ENCODE data around the gene MAML2.

Gene MAML2

DNA sequence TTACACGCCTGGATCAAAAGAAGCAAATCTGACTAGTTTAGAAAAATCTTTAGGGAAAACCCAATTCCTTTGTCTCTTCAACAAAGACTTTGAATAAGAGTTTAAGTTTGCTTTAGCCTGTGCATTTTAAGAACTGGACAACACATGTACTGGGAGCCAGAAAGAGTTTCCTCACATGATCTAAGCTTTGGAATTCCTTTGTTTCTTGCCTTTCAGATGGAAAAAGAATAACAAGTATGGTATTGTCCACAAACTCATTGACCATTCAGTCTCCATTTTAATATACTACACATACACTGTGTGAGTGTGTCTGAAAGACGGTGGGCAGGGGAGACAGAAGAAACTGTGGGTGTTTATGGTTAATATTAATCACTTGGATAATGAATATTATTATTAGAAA is 205.6 kb downstream of the MAML2 start:
- no peak for DNase-seq (ENCODE audit: low read depth in 1 of 2, low spot score in 1 of 2)

GRCh38 chr11:96136613-96137298 is 206.2 kb downstream of the MAML2 start:
- no peak for DNase-seq (ENCODE audit: low read depth in 1 of 2, low spot score in 1 of 2)

- no peak for DNase-seq (ENCODE audit: low read depth in 1 of 2, low spot score in 1 of 2)
Measured at GRCh38 chr11:96134602-96135001, 208.4 kb downstream of the MAML2 start.

- DNase-seq (ENCODE audit: low read depth in 1 of 2, low spot score in 1 of 2), result no peak
Measured at GRCh38 chr11:96132437-96132836, 210.6 kb downstream of the MAML2 start.

DNA sequence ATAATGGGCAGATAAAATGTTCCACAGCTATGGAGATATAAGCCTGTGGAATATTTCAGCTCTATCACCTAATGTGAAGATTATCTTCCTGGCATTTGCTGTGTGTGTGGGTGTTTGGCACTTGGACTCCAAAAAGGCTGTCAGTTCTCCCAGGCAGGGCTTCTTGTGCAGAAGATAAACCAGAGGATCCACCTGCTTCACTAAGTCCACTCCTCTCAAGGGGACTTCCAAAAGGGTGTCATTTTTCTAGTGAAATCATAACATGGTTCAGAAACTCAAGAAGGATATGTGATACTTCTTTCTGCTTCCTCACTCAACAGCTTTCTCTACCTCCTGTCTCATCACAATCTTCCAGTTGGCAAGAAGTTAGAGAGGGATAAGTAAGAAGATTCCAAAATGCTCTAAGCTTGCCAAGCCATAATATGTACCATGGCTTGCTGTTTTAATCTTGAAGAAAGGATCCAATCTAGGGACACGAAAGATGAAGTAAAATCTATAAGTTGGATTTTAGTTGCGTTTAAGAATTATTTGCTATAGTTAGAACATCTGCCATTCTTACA is 212.9 kb downstream of the MAML2 start:
- DNase-seq (ENCODE audit: low read depth in 1 of 2, low spot score in 1 of 2), result no peak

- no peak for DNase-seq (ENCODE audit: low read depth in 1 of 2, low spot score in 1 of 2)
Measured at GRCh38 chr11:96127596-96127959, 215.4 kb downstream of the MAML2 start.

GRCh38 chr11:96126917-96127595 is 215.9 kb downstream of the MAML2 start:
- DNase-seq (ENCODE audit: low read depth in 1 of 2, low spot score in 1 of 2), result no peak

DNA sequence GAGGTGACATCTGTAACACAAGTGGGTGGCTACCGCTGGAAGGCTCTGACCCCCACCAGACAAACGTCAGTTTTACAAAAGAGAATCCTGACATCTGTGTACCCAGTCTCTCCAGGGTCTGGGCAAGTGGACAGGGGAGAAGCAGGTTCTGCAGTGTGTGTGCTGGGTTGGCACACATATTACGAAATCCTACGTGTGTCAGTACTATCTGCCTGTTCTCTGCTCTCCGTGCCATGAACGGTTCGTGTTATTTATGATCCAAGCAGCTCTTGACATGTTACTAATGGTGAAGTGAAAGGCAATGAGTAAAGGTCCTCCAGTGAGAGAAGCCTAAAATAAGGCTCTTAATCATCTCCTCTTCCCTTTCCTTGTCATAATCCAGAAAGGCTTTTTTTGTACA is 217.6 kb downstream of the MAML2 start:
- DNase-seq (ENCODE audit: low read depth in 1 of 2, low spot score in 1 of 2), result no peak

DNA sequence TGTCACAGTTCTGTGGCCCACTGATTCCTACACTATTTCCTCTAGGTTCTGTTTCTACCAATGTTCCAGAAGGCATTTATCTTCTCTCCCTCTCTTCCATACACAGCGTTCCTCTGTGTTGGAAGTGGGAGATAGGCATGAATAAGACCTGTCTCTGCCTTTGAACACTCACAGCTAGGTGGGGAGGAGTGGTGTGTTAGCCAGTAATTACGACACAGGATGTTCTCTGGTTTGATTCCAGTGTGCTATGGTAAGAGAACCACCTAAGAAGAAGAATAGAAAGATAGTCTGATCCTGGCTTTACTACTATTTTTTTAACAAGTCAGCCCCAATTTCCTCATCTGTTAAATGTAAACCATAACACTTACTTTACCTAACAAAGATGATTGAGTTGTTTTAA is 218.8 kb downstream of the MAML2 start:
- DNase-seq (ENCODE audit: low read depth in 1 of 2, low spot score in 1 of 2), result no peak

- no peak for DNase-seq (ENCODE audit: low read depth in 1 of 2, low spot score in 1 of 2)
Measured at GRCh38 chr11:96123301-96123700, 219.7 kb downstream of the MAML2 start.

DNA sequence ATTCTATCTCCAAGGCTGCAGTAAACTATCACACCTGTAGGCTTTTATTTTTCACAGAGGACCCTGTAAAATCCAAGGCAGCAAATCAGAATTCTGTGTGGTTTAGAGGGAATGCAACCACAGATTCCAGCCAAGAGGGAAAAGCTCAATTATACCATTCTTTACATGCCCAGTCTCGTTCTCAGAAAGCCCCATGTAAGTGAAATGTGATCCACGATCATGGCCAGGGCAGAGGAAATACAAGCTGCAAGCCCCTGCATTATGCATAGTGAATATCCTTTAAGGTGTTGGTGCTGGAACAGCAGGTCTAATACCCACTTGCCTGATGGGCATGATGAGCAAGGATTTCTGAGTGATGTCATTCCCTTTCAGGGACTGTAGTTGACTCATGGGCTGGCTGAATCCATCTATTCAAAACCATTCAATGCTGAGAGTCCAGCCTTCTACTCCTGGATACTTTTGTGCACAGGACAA is 220.4 kb downstream of the MAML2 start:
- DNase-seq (ENCODE audit: low read depth in 1 of 2, low spot score in 1 of 2), result no peak

GRCh38 chr11:96119211-96119610 is 223.8 kb downstream of the MAML2 start:
- DNase-seq (ENCODE audit: low read depth in 1 of 2, low spot score in 1 of 2), result no peak

DNA sequence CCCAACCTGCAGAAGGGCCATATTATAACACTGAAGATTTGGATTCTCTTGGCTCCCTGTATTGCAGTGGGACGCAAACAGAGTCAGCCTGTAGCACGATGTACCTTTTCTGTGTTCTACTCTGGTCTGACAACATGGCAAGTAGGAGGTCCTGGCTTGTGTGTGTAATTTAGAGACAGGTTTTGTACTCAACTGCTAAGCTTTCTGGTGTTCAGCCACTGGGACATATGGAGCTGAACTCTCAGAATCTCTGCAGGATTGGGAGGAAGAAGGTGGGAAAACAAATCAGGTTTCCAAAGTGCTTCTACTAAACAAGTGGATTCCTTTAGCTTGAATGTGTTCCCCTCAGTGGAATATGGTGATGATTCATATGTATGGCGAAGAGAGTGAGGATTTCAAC is 226.6 kb downstream of the MAML2 start:
- DNase-seq (ENCODE audit: low read depth in 1 of 2, low spot score in 1 of 2), result no peak

DNA sequence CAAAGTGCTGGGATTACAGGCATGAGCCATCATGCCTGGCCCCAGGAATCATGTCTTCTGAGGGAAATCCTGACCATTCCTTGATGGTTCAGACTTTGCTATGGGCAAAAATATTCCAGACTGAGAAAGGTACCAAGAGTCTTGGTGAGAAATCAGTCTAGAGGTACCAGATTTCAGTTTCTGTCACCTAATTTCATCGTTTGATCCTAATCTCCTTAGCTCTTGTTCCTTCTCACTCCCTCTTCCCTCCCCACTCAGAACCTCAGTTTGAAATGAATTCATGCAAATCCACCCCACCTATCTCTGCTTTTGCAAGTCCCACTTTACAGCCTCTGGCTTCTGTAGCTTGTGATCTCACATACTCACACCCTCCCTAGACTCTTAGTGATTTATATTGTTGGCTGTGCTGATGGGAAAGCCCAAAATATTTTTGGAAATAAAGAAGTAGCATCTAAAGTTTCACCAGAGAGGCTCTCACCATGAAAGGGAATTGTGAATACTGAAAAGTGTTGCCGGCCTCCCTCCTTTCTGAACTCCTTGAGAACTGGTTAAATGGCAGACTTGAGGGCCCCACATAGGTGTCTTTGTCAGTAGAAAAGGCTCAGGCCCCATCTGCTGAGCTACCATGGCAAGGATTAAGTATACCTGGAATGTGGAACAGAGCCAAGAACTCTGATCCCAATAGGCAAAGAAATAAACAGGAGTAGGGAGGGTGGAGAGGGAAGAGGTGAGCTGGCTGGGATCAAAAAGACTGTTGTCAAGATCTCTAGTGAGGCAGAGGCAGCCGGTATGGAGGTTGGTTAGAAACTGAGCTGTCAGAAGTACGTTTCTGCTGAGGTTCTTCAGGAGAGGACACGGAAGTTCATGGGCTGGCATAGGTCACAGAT is 228.6 kb downstream of the MAML2 start:
- no peak for DNase-seq (ENCODE audit: low read depth in 1 of 2, low spot score in 1 of 2)

DNA sequence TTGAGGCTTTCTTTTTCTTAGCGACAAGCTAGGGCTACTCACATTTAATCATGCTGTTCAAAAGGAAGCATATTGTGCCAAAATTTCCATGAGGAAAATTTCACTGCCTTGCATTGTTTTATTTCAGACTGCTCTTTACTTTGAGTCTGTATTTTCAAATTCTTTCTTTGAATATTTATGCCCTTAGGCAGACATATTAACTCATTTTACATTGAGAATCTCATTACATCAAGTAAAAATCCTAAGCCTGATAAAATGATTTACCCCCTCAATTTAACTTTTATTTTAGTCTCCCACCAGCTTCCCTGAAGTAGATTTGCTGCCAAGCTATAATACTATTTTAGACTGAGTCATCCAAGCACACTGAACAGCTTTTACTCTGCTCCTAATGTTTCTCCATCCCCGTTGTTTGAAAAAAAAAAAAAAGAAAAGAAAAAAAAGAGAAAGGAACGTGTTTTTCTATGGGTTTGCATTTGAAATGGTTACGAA is 229.8 kb downstream of the MAML2 start:
- no peak for DNase-seq (ENCODE audit: low read depth in 1 of 2, low spot score in 1 of 2)

DNA sequence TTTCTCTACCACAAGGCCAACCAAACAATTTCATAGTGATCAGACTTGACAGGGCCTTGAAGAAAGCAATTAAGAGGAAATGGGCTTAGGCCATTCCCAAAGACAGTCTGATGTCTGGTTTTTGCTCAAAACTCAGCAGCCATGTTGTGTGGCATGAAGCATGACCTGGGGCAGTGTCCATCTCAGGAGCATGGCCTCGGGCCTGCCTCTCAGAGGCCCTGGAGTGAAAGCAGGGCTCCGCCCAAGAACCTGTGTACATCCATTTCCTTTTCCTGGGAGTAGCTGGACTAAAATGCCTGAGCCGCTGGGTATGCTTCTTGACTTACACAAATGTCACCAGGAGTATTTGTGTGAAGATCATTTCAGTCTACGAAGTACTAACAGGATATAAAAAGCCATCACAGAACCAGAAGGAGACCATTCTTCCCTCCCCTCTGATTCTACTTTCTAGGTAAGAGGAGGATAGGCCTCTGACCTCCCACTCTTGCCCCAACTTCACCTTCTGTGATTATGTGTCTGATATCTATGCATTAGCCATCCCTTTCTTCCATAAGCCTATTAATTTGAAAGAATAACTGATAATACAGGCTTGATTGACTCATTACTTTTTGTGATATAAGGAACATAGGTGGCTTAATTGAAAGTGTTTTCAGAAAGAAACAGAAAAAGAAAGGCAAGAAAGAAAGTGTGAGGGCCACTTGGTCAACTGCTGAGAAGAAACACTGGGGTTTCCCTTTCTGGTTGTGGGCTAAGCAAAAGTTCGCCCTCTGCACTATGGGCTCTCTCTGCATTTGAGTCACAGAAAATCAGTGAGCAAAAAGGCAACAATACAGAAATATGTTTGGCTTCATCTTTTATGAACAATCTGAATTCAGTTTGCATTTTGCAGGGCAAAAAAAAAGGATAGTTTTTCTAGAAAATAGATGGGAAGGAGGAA is 230.5 kb downstream of the MAML2 start:
- no peak for DNase-seq (ENCODE audit: low read depth in 1 of 2, low spot score in 1 of 2)

GRCh38 chr11:96111308-96111707 is 231.7 kb downstream of the MAML2 start:
- no peak for DNase-seq (ENCODE audit: low read depth in 1 of 2, low spot score in 1 of 2)

GRCh38 chr11:96110302-96110701 is 232.7 kb downstream of the MAML2 start:
- no peak for DNase-seq (ENCODE audit: low read depth in 1 of 2, low spot score in 1 of 2)

DNA sequence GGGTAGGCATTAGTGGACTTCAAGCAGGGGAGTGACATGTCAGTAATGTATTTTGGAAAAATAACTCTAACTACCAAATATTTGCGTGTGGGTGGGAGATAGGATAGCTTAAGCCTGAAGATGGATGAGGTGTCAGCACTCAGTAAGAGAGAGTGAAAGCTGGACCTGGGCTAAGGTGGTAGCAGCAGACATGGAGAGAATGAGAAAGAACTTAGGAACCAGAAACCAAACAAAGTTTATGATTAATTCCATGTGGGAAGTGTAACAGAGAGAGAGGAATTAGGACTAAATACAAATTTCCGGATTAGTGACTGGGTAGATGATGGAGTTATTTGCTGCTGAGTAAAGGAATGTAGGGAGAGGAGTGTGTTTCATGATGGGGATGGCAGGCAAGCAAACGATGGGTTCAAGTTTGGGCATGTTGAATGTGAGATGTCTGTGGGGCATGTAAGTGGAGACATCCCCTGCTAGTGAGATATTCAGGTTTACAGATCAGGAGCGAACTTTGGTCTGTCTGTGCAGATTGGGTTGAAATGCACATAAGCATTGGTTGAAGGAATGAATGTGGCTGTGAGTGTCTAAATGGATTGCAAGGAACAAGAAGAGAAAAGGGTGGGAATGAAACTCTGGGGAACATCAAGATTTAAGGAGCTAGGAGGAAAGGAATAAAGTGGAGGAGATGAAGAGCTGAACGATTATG is 233.5 kb downstream of the MAML2 start:
- no peak for DNase-seq (ENCODE audit: low read depth in 1 of 2, low spot score in 1 of 2)

All from activated T-helper 1 cell treated with anti-CD3 and anti-CD28 coated beads, Interleukin-2, amount 50 U/mL, for 16 hours (primary cell).